ENCODE data around the gene VASN.
A peak's percentile ranks its signal among the peaks of the same experiment; 100 is the strongest.
"Not testable (repeated sequence)": the region's sequence is repeated elsewhere in the genome, so short reads cannot be mapped to it uniquely, and the experiment has no call there.

Gene VASN

DNA sequence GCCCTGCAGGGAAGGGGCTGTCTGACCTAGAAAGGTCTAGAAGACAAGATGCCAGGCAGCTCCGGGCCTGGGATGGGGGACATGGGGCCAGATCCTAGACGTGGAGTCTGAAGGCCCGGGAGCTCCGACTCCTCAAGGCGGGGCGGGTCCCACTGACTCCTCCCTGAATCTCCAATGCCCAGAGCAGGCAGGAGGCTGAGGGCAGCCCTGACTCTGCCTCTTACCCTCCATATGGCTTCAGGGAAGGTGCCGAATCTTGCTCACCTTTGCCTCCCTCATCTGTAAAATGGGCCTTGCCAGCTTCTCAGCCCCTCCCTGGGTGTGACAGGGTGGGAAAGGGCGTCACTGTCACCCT lies 14.8 kb downstream of the VASN start:
- no peak for DNase-seq

DNA sequence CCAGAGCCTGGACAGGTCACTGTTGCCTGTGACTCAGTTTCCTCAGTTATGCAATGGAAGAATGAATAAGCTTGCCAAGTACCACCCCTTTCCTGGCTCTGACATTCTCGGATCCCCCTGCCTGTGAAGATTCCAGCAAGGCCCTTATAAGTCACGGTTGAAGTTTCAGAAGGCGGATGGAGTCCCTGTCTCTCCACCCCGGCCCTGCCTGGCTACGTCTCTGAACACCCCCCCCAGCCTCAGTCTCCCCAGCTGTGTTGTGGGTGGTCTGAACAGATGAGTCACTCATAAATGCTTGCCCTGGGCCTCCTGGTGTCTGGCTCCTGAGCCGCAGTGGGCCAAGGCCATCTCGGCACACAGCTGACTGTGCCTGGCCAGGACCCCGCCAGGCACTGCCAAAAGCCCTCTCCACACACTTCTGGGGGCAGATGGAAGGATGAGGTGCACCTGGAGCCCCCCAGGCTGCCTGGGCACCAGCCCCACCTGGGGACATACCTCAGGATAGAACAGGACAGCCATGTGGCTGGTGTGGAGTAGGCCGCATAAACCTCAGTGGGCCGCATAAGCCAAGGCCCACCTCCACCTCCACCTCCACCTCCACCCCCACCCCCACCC lies 15.4 kb downstream of the VASN start:
- no peak for DNase-seq

DNA sequence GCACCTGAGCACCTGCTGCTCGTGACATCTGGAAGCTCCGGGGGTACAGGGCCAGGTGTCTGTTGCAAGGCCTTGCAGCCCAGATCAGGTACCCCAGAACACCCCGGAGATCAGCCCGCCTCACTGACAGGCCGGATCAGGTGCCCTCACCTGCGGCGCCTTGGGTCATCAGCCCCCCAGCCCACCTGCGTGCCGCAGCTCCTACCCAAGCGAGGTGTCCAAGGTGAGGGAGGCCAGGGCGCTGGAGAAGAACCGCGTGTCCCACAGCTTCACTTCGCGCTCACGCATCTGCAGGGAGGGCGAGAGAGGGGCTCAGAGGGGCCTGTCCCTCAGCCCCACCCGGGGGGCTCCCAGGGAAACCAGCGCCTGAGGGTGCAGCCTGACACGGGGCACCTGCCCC lies 16.1 kb downstream of the VASN start:
- no peak for DNase-seq

GRCh38 chr16:4388271-4389021 lies 16.8 kb downstream of the VASN start:
- no peak for DNase-seq

GRCh38 chr16:4389051-4389955 lies 17.7 kb downstream of the VASN start:
- DNase-seq, result no peak

DNA sequence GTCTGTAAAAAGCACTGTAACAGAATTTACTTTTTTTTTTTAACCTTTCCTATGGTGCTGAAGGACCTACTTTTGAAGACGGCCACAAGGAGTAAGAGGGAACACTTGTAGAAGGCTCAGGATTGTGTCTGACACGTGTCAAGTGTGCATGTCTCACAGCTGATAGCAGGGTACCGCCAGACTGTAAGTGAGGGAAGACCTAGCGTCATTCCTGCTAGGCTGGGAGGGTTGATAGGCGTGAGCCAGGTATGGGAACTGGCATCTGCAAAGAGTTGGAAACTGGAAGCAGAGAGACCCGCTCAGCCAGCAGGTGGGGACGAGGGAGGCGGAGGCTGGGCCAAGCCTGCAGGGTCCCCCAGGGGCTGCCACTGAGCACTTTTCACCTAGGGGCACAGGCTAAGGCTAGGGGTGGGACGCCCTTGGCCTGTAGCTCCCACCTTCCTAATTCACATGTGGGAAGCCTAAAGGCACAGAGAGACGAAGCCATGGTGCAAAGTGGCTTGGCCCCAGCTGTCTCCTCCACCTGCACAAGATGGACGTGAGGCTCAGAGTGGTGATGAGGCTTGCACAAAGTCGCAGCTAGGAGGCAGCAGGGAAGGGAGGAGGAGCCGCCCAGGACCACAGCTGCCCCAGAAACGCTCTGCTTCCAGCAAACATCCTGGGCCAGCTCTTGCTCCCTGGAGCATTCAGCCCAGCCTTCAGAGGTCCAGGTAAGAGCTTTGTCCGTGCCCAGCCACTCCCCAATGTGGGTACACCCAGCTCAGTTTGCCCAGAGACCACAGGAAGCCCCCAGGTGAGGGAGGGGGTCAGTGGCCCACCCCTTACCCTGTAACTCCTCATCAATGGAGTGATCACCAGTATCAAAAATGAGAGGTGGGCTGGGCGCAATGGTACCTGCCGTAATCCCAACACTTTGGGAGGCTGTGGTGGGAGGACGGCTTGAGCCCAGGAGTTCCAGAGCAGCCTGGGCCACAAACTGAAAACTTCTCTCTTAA lies 18.9 kb downstream of the VASN start:
- no peak for DNase-seq

- DNase-seq, result no peak
Measured at GRCh38 chr16:4391631-4392381, 20.2 kb downstream of the VASN start.

DNA sequence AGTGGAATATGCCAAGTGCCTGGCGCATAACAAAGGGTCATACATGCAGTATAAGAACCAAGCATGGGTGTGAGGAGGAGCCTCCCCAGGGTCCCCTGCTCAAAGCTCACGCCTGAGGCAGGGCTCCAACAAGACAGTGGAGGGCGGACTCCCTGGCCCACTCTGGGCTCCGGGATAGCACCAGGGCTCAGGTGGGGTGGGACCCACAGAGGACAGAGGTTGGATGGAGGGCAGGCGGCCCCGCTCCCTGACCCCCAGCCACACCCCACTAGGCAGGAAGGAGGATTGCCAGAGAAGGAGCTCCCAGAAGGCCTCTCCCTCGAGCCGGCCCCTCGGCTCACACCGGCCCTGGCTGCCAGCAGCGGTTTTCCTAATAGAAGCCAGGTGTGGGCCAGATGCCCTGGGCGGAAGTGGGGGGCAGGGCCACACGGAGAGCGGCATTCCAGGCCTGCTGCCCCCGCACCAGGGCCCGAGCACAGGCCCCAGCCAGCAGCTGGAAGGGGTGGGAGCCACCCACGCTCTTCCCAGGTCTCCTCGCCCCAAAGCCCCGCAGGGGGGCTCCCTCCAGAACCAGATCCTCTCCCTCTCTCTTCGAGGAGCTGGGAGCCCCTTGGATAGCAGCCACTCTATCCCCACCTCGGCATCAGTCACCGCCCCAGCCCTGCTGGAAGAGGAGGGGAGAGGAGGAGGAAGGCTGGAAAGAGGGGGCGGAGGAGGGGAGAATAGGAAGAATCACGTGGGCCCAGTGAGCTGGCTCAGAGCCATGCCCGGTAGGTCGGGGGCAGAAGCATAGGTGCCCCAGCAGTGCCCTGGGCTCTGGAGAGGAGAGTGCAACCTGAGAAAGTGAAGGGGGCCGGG lies 21.0 kb downstream of the VASN start:
- no peak for DNase-seq

DNA sequence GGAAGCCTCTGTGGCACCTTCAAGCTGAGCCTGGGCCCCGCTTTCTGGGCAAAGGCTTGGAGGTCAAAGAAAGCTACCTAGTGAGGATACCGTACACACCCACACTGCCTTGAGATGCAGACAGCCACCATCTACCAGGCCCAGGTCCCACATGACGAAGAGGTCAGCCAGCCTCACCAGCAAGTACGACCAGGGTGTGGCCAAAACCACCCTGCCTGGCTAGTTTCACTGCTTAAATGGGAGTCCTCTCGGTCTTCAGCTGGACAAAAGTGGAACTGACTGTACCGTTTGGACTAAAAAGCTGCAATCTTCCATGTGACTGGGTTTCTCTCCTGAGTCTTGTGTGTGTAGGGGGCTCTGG lies 21.6 kb downstream of the VASN start:
- no peak for DNase-seq

DNA sequence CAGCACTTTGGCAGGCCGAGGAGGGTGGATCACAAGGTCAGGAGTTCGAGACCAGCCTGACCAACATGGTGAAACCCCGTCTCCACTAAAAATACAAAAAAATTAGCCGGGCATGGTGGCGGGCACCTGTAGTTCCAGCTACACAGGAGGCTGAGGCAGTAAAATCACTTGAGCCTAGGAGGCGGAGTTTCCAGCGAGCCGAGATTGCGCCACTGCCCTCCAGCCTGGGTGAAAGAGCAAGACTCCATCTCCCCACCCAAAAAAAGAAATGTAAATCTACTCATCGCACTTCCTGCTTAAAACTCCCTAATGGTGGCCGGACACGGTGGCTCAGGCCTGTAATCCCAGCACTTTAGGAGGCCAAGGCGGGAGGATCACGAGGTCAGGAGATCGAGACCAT lies 22.2 kb downstream of the VASN start:
- DNase-seq, result not testable (repeated sequence)

- no peak for DNase-seq
Measured at GRCh38 chr16:4395055-4395726, 23.5 kb downstream of the VASN start.

DNA sequence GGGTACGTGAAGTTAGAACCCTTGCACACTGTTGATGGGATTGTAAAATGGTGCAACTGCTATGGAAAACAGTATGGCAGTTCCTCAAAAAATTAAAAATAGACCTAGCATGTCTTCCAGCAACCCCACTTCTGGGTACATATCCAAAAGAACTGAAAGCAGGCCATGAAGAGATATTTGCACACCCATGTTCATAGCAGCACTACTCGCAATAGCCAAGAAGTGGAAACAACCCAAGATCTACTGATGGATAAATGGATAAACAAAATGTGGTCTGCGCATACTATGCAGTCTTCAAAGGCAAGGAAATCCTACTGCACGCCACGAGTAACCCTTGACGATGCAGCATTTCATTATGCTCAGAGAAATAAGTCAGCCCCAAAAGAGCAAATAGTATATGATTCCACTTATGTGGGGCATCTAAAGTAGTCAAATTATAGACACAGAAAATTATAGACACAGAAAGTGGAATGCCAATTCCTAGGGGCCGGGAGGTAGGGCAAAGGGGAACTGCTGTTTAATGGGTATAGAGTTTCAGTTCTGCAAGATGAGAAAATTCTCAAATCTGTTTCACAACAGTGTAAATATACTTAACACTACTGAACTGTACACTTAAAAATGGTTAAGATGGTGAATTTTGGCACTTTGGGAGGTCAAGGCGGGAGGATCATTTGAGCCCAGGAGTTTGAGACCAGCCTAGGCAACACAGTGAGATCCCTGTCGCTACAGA lies 27.5 kb downstream of the VASN start:
- DNase-seq, result no peak

- DNase-seq, result no peak
Measured at GRCh38 chr16:4401094-4401501, 29.4 kb downstream of the VASN start.

DNA sequence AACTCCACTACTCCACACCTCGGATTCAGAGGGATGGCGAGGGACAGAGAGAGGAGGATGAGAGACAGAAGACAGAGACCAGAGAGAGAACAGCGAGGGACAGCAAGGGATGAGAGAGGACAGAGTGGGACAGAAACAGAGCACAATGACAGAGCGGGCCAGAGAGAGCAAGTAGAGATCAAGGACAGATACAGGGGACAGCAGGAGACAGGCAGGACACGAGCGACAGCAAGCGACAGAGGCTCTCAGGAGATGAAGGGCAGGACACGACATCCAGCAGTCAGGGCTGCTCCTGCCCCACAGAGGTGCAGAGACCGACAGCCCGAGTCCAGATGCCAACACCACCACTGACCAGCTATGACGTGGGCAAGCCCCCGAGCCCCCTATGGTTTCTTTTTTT lies 29.9 kb downstream of the VASN start:
- DNase-seq, result no peak

GRCh38 chr16:4402439-4403132 lies 30.9 kb downstream of the VASN start:
- DNase-seq, result peak in 1 of 2 experiments; percentile 3

DNA sequence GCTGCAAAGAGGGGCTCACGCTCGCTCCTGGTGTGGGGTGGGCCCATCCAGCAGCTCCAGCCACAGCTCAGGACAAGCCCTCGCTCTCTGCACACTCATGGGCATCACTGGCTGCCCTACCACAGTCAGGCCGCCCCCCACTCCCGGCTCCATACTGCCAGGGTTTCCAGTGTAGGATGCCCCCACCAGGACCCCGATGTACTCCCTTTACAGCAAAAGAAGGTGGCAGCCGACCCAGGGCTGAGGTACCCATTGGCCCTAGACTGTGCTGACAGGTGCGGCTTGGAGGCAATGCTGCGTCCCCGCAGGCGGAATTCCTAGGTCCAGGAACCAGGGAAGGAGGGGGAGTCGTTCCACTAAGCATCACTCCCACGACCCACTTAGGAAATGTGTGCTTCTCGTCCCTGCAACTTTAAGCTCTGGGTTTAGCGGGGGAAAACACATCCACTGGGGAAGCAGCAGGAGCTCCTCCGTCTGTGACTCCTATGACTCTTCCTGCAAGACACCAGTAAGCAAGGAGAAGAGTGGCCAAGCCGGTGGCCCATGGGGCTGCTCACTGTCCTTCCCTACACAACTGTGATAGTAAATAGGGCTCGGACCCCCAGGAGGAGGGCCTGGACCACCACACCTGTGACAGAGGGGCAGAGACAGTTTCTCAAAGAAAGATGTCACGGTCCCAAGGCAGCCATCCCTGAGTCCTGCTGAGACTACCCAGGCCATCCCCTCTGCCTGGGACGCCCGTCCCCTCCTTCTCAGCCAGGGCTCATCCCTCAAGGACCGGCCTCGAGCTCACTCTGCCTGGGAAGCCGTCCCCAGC lies 31.7 kb downstream of the VASN start:
- DNase-seq, result no peak

- DNase-seq, result no peak
Measured at GRCh38 chr16:4404247-4404966, 32.8 kb downstream of the VASN start.
